GM18505 (cell line): Measurements from ENCODE around the gene FAM43A.
A peak's percentile ranks its signal among the peaks of the same experiment; 100 is the strongest.

Experiments used
- ATAC-seq: cut with Tn5 transposase; IDR thresholded peaks from one replicate; pipeline ENCODE4 v1.9.1; 2021; ENCODE audit not compliant: unreplicated experiment
- POLR2A ChIP-seq: IDR thresholded peaks from 4 replicates; pipeline ENCODE4 v1.6.1; 2011; ENCODE audit warnings: borderline replicate concordance; ENCODE audit not compliant: insufficient read depth, insufficient read length; ENCODE audit errors: extremely low read depth

Gene FAM43A, protein sequence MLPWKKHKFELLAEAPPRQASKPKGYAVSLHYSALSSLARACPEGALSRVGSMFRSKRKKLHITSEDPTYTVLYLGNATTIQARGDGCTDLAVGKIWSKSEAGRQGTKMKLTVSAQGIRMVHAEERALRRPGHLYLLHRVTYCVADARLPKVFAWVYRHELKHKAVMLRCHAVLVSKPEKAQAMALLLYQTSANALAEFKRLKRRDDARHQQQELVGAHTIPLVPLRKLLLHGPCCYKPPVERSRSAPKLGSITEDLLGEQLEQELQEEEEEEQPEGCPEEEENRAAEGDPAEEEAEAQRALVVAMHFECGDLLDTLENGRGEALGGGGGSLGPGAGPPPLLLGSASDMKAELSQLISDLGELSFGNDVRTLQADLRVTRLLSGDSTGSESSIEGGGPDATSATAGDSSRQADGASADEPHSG

GRCh38 chr3:194685718-194686413, at the start of gene FAM43A:
Gene FAM43A (plus strand): TSS chr3:194685883. CDS start chr3:194686827, 944 bp downstream.
- peak; percentile 44 for ATAC-seq

DNA sequence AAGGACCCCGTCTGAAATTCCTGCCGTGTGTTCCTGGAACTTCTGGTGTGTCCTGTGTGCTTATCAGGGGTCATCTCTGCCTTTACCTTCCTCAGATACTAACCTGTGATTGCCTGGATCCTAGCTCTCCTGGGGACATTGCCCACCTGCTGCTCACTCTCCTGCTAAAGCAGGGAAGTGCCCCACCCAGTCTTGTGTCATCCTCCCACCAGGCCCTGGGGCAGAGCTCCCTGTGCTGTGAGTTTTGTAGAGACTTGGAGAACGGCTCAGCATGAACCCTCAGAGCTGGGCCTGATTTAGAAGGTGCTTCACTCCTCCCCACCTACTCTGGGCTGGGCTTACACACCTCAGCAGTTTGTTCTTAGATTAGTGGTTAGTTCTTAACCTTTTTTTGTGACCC, 48.6 kb upstream of the FAM43A start:
- TF ChIP-seq POLR2A, result no peak
- no peak for ATAC-seq

More at GRCh38 chr3:194685718-194686413, at the start of gene FAM43A:
- TF ChIP-seq POLR2A, result peak; percentile 99

- TF ChIP-seq POLR2A, result no peak
- ATAC-seq, result no peak
Observed at GRCh38 chr3:194637541-194638400, 47.9 kb upstream of the FAM43A start.

GRCh38 chr3:194638991-194639605, 46.6 kb upstream of the FAM43A start:
- ATAC-seq, result no peak
- no peak for TF ChIP-seq POLR2A

GRCh38 chr3:194640829-194641228, 44.9 kb upstream of the FAM43A start:
- no peak for ATAC-seq
- TF ChIP-seq POLR2A, result no peak

- no peak for ATAC-seq
- no peak for TF ChIP-seq POLR2A
Observed at GRCh38 chr3:194642769-194643168, 42.9 kb upstream of the FAM43A start.

- ATAC-seq, result no peak
- TF ChIP-seq POLR2A, result no peak
Observed at GRCh38 chr3:194647747-194648146, 37.9 kb upstream of the FAM43A start.

- TF ChIP-seq POLR2A, result no peak
- ATAC-seq, result no peak
Observed at GRCh38 chr3:194654443-194654842, 31.2 kb upstream of the FAM43A start.

- TF ChIP-seq POLR2A, result no peak
- no peak for ATAC-seq
Observed at GRCh38 chr3:194657439-194657838, 28.2 kb upstream of the FAM43A start.

GRCh38 chr3:194658477-194659242, 27.0 kb upstream of the FAM43A start:
- ATAC-seq, result no peak
- TF ChIP-seq POLR2A, result no peak

DNA sequence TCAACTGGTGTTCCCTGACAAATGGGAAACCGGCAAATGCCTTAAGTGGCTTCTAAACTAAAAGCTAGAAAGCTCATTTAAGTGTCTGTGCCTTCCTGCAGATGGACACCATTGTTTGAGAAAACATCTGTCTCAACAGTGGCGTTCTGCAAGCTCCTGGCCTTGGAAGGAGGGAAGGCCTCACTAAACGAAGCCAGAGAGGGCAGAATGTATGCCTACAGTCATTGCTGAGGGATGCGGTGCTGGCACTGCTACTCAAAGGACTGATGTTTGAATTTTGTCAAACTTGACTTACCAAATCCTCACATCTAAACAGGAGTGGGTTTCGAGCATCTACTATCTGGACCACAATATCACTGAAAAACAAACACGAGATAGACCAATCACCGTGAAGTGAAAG, 25.9 kb upstream of the FAM43A start:
- no peak for ATAC-seq
- no peak for TF ChIP-seq POLR2A

GRCh38 chr3:194661374-194661773, 24.3 kb upstream of the FAM43A start:
- TF ChIP-seq POLR2A, result no peak

More at GRCh38 chr3:194661374-194661773, 24.3 kb upstream of the FAM43A start:
- no peak for ATAC-seq
